GM19467 (cell line): ENCODE results near the gene KCTD16.

ENCODE experiments used
- ATAC-seq: cut with Tn5 transposase; IDR thresholded peaks from one replicate; pipeline ENCODE4 v1.9.1; 2021; ENCODE audit warnings: mild to moderate bottlenecking, moderate library complexity; ENCODE audit not compliant: unreplicated experiment

KCTD16 gene

GRCh38 chr5:144205141-144205551 is 34.5 kb downstream of the KCTD16 start:
- ATAC-seq = no peak

- ATAC-seq = no peak
These were observed 35.5 kb downstream of the KCTD16 start for GRCh38 chr5:144206141-144206540.

GRCh38 chr5:144207875-144208444 is 37.3 kb downstream of the KCTD16 start:
- ATAC-seq = no peak

DNA sequence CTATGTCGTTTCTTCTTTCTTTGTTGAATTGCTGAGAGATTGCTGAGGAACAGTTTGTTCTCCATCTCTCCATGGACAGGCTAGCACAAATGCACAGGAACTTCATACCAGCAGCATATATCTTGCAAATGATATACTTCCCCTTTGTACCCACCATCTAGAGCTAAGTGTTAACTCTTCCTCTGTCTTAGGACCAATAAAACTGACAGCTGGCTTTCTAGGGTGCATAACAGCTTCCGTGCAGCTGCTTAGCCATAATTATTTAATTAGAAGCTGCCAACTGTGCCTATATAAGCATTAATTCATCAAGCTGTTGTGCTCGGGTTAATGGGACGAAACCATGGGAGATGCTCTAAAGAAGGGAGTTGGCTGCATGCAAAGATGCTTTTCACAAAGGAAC is 38.7 kb downstream of the KCTD16 start:
- no peak for ATAC-seq

- ATAC-seq = no peak
These were observed 40.0 kb downstream of the KCTD16 start for GRCh38 chr5:144210655-144211054.

- no peak for ATAC-seq
These were observed 49.2 kb downstream of the KCTD16 start for GRCh38 chr5:144219869-144220268.

- no peak for ATAC-seq
These were observed 56.8 kb downstream of the KCTD16 start for GRCh38 chr5:144227363-144227999.

DNA sequence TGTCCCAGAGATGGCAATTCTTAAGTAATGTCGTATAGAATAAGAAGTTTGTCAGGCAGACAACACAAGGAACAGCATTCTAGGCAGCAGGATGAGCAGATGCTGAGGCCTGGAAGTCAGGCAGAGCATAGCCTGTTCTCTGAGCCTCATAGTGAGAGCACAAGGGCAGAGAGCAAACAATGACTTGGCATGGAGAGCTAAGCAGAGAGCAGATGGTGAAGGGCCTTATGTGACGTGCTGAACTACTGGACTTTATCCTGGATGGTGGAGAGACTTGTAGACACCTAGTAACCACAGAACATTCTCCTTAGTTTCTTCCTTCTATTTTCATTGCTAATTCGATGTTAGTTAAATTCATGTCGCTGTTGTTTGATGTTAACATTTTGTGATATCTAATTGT is 60.1 kb downstream of the KCTD16 start:
- no peak for ATAC-seq

- no peak for ATAC-seq
These were observed 61.6 kb downstream of the KCTD16 start for GRCh38 chr5:144232285-144232684.

- no peak for ATAC-seq
These were observed 65.8 kb downstream of the KCTD16 start for GRCh38 chr5:144236499-144236898.

DNA sequence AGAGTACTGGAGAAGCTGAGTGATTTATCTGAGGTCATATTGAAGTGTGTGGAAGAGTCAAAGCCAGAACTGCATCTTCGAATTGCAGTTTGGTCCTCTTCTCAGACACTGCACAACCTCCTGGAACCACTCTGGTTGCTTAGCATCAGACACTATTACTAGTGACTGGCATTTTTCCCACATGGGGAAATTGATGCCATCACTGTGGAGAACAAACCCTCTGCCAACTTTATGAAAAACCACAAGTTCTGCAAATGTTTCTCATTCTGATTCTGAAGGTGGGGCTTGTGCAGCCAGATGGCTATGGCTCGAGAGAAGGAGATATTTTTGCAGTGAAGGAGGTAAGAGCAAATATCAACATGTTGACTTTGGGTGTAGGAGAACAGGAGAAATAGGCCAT is 67.2 kb downstream of the KCTD16 start:
- no peak for ATAC-seq

GRCh38 chr5:144247131-144247530 is 76.5 kb downstream of the KCTD16 start:
- ATAC-seq = no peak

GRCh38 chr5:144248015-144248414 is 77.3 kb downstream of the KCTD16 start:
- ATAC-seq = no peak

DNA sequence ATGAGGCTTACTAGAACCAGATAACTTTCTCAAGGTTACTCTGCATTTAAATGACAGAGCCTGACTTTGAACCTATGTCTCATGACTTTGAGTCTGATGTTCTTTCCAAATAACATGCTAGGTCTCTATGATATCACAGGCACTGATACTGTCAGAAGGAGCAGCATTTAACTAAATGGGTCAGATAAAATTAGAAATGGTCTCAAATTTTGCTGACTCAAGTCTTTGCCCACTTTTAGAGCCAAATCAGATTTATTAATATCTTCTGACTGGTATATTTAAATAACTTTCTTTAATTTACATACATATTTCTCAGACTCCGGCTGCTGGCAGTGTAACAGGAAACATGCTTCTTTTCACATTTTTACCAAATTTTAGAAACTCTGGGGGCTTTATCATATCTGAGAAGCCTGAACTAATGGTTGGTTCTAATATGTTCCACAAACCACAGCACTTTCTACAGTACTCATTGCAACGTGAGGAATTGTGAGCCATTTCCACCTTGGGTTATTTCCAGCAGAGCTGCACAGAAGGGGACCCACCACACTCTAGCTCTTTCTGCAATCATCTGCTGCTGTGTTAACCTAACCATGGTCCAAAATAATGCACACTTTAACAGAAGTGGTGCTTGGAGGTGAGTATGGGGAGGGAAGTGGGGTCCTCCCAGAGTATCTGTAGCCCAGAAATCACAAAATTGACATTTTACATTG is 79.2 kb downstream of the KCTD16 start:
- ATAC-seq = no peak

DNA sequence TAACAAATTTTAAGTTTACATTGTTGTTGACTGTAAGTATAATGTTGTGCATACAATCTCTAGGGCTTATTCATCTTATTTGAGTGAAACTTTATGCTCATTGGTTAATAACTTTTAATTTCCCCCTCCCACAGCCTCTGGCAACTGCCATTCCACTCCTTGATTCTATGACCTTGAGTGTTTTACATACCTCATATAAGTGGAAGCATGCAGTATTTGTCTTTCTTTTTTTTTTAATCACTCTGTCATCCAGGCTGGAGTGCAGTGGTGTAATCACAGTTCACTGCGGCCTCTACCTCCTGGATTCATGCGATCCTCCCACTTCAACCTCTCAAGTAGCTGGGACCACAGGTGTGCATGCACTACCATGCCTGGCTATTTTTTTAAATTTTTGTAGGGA is 83.9 kb downstream of the KCTD16 start:
- ATAC-seq = no peak

- ATAC-seq = no peak
These were observed 89.4 kb downstream of the KCTD16 start for GRCh38 chr5:144260121-144260520.

- ATAC-seq = no peak
These were observed 95.1 kb downstream of the KCTD16 start for GRCh38 chr5:144265643-144266247.

- no peak for ATAC-seq
These were observed 97.4 kb downstream of the KCTD16 start for GRCh38 chr5:144267961-144268513.

- no peak for ATAC-seq
These were observed 102.8 kb downstream of the KCTD16 start for GRCh38 chr5:144273232-144274027.

- ATAC-seq = no peak
These were observed 104.7 kb downstream of the KCTD16 start for GRCh38 chr5:144275329-144275728.
